ENCODE data around the gene HBG2. TPM values are rescaled to one million over a fixed set of nuclear protein-coding genes. Genes with fewer than 3 reads are reported as not detected.

HBG2 gene
- total and polyA plus RNA-seq, 2 of the 8 experiments (the other 6 are each of a cell fraction or from before 2014, with no cell fraction given), result 0.23 TPM; not detected in 1

GRCh38 chr11:5297721-5298323, 43.2 kb upstream of the HBG2 start:
- H3K56ac ChIP-seq (replicated peaks; ENCODE audit: insufficient read length, low read depth, low read length), result no peak overlapping the region
- H4K8ac ChIP-seq (ENCODE audit: extremely low read depth, insufficient read depth, low read length), result no peak overlapping the region
- H2BK15ac ChIP-seq (ENCODE audit: low read length), result no peak overlapping the region
- no peak overlapping the region for H3K4me3 ChIP-seq (ENCODE audit: extremely low read depth in 1 of 4, insufficient read depth in 2 of 4, low read depth in 3 of 4, low read length in 4 of 4)
- FAIRE-seq (no peak), DNase-seq (ENCODE audit: low read depth in 1 of 2, low spot score in 2 of 2) (no peak)
- H3K79me1 ChIP-seq (ENCODE audit: low read depth, low read length), result no peaks in the 10 kb centered on the region
- no peak overlapping the region for H3K14ac ChIP-seq (ENCODE audit: insufficient read length)
- no peaks in the 10 kb centered on the region for H3K27me3 ChIP-seq (replicated peaks in 1 of 4; ENCODE audit: control insufficient read depth in 3 of 4, extremely low read depth in 1 of 4, insufficient read depth in 3 of 4, low read length in 3 of 4)
- 98% methylated on average over 4 of the region's 4 CpGs; no CpG with 5 or more reads in 1 of the 2 experiments for WGBS, 2 experiments (ENCODE audit: extremely low coverage in 1 of 2, insufficient coverage in 1 of 2, insufficient read length in 1 of 2, insufficient replicate concordance in 2 of 2, low coverage in 1 of 2, low lambda C conversion rate in 2 of 2, missing lambda C conversion rate in 1 of 2)
- no peak overlapping the region for H2AK5ac ChIP-seq (ENCODE audit: low read depth, low read length)
- no peak overlapping the region for H3K27ac ChIP-seq (ENCODE audit: low read depth, low read length)
- H3K79me2 ChIP-seq (ENCODE audit: control insufficient read depth in 1 of 2, insufficient read depth in 2 of 2, low read length in 2 of 2), result no peaks in the 10 kb centered on the region
- no peak overlapping the region for H4K5ac ChIP-seq (ENCODE audit: insufficient read length, low read depth, low read length)
- ChIA-PET CTCF (ENCODE audit: partially characterized antibody) (interaction anchor here (0.7 to 2.5 kb wide), 7 partner anchors 29 to 1111 kb away, joined by 3 to 9 read pairs (median 3); no protein-coding TSS in a partner anchor), POLR2A (ENCODE audit: partially characterized antibody) (no interaction called here)
- H4K91ac ChIP-seq (replicated peaks; ENCODE audit: insufficient read length, low read length), result no peak overlapping the region
- H2BK20ac ChIP-seq (ENCODE audit: low read length), result no peak overlapping the region
- no peak overlapping the region for H2BK5ac ChIP-seq (ENCODE audit: low read depth, low read length)
- H2BK12ac ChIP-seq (ENCODE audit: low read depth, low read length), result no peak overlapping the region
- no peak overlapping the region for H3K18ac ChIP-seq (ENCODE audit: extremely low read depth, low read length)
- H3K4me1 ChIP-seq (replicated peaks in 1 of 4; ENCODE audit: control insufficient read depth in 3 of 4, insufficient read depth in 4 of 4, low read length in 3 of 4), result no peaks in the 10 kb centered on the region
- no peak overlapping the region for H3K4me2 ChIP-seq (ENCODE audit: insufficient read depth in 1 of 2, low read depth in 2 of 2, low read length in 2 of 2)
- no peaks in the 10 kb centered on the region; a peak in 1 of 4 replicates for H3K9me3 ChIP-seq (ENCODE audit: insufficient read depth in 2 of 2, low read depth in 1 of 2, low read length in 1 of 2)
- H3K23me2 ChIP-seq (ENCODE audit: low read depth, low read length), result no peaks in the 10 kb centered on the region
- no peak overlapping the region for H2AFZ ChIP-seq (ENCODE audit: low read length)
- H3K36me3 ChIP-seq (ENCODE audit: control insufficient read depth in 2 of 4, insufficient read depth in 4 of 4, low read length in 3 of 4), result no peaks in the 10 kb centered on the region
- no peak overlapping the region for H3K4ac ChIP-seq (replicated peaks; ENCODE audit: insufficient read length, low read depth, low read length)
- H3K23ac ChIP-seq (ENCODE audit: insufficient read length), result no peak overlapping the region
- no peak overlapping the region for H2BK120ac ChIP-seq (replicated peaks; ENCODE audit: low read depth, low read length)
- H3K9ac ChIP-seq (replicated peaks in 1 of 4; ENCODE audit: extremely low read depth in 1 of 4, low read depth in 3 of 4, low read length in 3 of 4), result no peak overlapping the region
- H4K20me1 ChIP-seq (replicated peaks in 1 of 2; ENCODE audit: control insufficient read depth in 1 of 2, insufficient read depth in 2 of 2, low read length in 2 of 2), result no peaks in the 10 kb centered on the region
- TF ChIP-seq SP4 (IDR thresholded peaks at IDR 0.05; ENCODE audit: low read length), result no peak
- no peak for TF ChIP-seq RAD21 (IDR thresholded peaks at IDR 0.05 in 1 of 2, conservative IDR thresholded peaks at IDR 0.05 in 1 of 2; ENCODE audit: low read depth in 2 of 2, low read length in 2 of 2)
- no peak for TF ChIP-seq MAFK (IDR thresholded peaks at IDR 0.05; ENCODE audit: low read depth, low read length)
- no peak for TF ChIP-seq NRF1 (IDR thresholded peaks at IDR 0.05; ENCODE audit: low read depth, low read length)
- no peak for TF ChIP-seq JUND (IDR thresholded peaks at IDR 0.05; ENCODE audit: low read length)
- no peak for TF ChIP-seq TEAD4 (IDR thresholded peaks at IDR 0.05; ENCODE audit: low read depth, low read length)
- no peak for TF ChIP-seq CBX8 (IDR thresholded peaks at IDR 0.05; ENCODE audit: borderline replicate concordance, low read depth, low read length)
- TF ChIP-seq SRF (IDR thresholded peaks at IDR 0.05; ENCODE audit: low read depth, low read length), result no peak
- TF ChIP-seq CTCF (IDR thresholded peaks at IDR 0.05; ENCODE audit: control extremely low read depth in 1 of 3, insufficient read depth in 1 of 3, low read depth in 1 of 3, low read length in 3 of 3), result no peak
- no peak for TF ChIP-seq EZH2 (IDR thresholded peaks at IDR 0.05; ENCODE audit: low read depth, low read length, severe bottlenecking)
- TF ChIP-seq CHD2 (IDR thresholded peaks at IDR 0.05; ENCODE audit: low read length), result no peak
